VCaP (cell line): ENCODE results near the gene LSM5.

ENCODE experiments used
- H3K27ac ChIP-seq: fragments of 450-650 bp; 2 replicates; pipeline ENCODE4 v1.5.1; 2017
- CTCF ChIP-seq: fragments of 450-650 bp; conservative IDR thresholded peaks from 2 replicates; pipeline ENCODE4 v1.5.1; 2017; ENCODE audit warnings: mild to moderate bottlenecking, moderate library complexity

Gene LSM5

GRCh38 chr7:32458025-32458424 lies 32.2 kb downstream of the LSM5 start:
- no peak overlapping the region for H3K27ac ChIP-seq
- no peak for TF ChIP-seq CTCF

DNA sequence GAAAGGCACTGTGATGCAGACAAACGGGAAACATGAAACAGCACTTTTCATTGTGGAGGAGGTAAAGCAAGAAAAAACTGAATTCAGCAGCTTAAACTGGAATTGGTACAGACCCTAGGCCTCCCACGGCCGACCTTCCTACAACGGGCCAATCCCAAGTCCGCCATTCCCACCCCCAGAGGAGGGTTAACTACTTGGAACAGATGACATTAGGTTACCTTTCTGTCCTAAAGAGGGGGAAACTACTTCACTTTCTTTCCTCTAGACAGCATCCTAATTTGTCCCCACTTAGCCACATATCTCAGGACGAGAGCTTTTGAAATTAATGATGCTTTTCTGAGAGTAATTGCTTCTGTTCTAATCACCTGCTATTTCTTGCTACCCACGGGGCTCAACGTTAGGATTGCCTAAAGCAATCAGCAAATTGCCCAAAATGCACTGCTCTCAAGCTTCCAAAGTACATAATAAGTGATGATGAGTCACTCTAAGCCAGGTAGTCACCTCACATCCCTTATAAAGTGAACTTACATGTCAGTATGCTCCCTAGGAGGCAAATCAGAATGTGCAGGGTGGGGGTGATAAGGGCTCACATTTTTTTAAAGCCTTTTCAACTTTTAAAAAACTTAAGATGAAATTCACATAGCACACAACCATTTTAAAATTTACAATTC lies 36.7 kb downstream of the LSM5 start:
- no peak overlapping the region for H3K27ac ChIP-seq
- TF ChIP-seq CTCF, result no peak

- no peak for TF ChIP-seq CTCF
Observed at GRCh38 chr7:32447218-32447617, 43.0 kb downstream of the LSM5 start.

DNA sequence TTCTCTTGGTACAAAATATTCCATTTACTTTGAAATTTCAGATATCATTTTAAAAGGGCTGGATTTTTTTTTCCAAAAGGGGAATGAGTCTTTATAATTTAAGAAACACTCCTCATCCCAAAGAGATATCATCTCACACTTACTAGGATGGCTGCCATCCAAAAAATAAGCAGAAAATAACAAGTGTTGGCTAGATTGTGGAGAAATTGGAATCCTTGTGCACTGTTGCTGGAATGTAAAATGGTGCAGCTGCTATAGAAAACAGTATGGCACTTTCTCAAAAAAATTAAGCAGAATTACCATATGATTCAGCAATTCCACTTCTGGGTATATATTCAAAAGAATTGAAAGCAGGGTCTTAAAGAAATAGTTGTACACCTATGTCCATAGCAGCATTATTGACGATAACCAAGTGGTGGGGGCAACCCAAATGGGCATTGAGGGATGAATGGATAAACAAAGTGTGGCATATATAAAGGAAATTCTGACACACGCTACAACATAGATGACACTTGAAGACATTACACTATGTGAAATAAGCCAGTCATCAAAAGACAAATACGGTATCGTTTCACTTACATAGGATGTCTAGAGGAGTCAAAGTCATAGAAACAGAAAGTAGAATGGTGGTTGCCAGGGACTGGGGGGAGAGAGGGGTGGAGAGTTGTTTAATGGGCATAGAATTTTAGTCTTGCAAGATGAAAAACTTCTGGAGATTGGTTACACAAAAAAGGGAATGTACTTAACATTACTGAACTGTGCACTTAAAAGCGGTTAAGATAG lies 53.8 kb downstream of the LSM5 start:
- no peak for TF ChIP-seq CTCF
- no peak overlapping the region for H3K27ac ChIP-seq

More at GRCh38 chr7:32447218-32447617, 43.0 kb downstream of the LSM5 start:
- no peak overlapping the region for H3K27ac ChIP-seq
